ENCODE measurements around the gene FRMD8. TPM values are rescaled to one million over a fixed set of nuclear protein-coding genes. Genes with fewer than 3 reads are reported as not detected.

Gene FRMD8
- total and polyA plus RNA-seq, 9 donors = 4.3 to 41.7 (median 25.2) TPM

DNA sequence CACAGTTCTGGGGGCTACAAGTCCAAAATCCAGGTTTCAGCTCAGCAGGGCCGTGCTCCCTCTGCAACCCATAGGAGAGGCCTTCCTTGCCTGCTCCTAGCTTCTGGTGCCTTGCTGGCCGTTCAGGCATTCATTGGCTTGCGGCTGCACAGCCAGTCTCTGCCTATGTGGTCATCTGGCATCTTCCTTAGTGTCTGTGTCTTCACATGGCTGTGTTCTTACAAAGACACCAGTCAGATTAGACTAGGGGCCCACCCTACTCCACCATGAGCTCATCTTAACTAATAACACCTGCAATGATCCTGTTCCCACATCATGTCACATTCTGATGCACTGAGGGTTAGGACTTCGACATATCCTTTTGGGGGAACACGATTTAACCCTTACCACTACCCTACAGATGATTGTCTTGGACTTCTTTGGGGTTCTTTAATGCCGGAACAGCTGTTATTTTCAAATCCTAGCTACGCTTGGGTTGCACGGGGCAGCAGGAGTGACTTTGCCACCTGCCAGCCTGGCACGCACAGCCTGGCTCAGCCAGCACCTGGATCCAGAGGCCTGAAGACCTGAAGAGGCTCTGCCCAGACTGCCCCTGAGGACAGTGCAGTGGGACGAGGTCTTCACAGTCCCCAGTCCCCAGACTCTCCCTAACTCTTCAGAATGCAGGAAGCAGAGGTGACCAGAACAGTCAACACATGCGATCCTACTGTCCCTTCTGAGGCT is 28.5 kb downstream of the FRMD8 start:
- no peaks in the 10 kb centered on the region for H3K36me3 ChIP-seq
- no peak overlapping the region for H3K4me3 ChIP-seq
- no peaks in the 10 kb centered on the region for H3K9me3 ChIP-seq
- WGBS, 3 donors = 72 to 83% (median 76%) methylated on average over 11 of the region's 11 CpGs
- H3K4me1 ChIP-seq (ENCODE audit: insufficient read depth) = peaks cover 20% of the 10 kb centered on the region
- H3K27ac ChIP-seq = no peak overlapping the region
- TF ChIP-seq EP300 (IDR thresholded peaks at IDR 0.05) (no peak), POLR2A (IDR thresholded peaks at IDR 0.05) (no peak)
- TF ChIP-seq, protein P1, sequence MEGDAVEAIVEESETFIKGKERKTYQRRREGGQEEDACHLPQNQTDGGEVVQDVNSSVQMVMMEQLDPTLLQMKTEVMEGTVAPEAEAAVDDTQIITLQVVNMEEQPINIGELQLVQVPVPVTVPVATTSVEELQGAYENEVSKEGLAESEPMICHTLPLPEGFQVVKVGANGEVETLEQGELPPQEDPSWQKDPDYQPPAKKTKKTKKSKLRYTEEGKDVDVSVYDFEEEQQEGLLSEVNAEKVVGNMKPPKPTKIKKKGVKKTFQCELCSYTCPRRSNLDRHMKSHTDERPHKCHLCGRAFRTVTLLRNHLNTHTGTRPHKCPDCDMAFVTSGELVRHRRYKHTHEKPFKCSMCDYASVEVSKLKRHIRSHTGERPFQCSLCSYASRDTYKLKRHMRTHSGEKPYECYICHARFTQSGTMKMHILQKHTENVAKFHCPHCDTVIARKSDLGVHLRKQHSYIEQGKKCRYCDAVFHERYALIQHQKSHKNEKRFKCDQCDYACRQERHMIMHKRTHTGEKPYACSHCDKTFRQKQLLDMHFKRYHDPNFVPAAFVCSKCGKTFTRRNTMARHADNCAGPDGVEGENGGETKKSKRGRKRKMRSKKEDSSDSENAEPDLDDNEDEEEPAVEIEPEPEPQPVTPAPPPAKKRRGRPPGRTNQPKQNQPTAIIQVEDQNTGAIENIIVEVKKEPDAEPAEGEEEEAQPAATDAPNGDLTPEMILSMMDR (IDR thresholded peaks at IDR 0.05) = no peak
- intact Hi-C loops (cut with DNase I) = loop anchor here in 2 of 4 donors (5.0 kb wide), 1 partner anchor 33 kb away; the partner anchor contains the start of gene SLC25A45 (in 2 of the 2)
- peak in 3 of 5 donors; percentile 20 to 29 (median 23) for DNase-seq
- H3K27me3 ChIP-seq = no peaks in the 10 kb centered on the region

DNA sequence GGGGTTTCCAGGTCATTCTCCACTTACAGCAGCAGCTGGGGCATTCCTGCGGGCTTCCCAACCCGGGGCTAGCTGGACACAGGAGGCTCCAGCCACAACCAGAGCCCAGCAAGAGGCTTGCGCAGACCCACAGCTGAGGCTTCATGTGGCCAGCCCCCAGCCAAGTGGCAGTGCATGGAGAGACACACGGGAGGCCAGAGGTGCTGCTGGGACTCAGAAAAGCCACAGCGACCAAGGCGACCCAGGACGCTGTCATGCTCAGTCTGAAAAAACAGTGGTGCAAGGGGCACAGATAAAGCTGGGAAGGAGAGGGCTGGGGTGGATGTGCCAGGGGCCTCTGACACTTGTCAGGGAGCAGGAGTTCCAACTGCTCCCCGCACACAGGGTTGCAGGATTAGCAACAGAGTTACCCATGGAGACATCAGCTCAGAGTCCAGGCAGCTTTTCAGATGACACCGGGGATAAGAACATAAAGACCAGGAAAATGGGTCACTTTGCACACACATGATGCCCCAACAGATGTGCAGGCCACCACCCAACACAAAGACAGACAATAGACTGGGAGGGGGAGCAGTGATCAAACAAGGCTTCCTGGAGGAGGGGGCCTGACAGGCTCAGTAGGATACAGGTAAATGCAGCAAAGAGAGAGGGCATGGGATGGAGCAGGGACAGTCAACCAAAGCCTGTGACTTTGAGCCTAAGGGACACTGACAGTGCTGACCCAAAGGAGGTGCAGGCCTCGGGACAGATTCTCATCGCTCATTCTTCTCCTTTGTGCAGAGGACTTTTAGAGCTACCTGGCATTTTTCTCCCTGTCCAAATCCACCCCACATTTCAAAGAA is 29.3 kb downstream of the FRMD8 start:
- WGBS, 3 donors = 62 to 67% (median 65%) methylated on average over 9 to 11 of the region's 11 CpGs
- H3K27ac ChIP-seq = no peak overlapping the region
- no peak for TF ChIP-seq EP300 (IDR thresholded peaks at IDR 0.05)
- no peak for TF ChIP-seq POLR2A (IDR thresholded peaks at IDR 0.05)
- TF ChIP-seq, protein P1 (IDR thresholded peaks at IDR 0.05) = no peak
- no peaks in the 10 kb centered on the region for H3K9me3 ChIP-seq
- peak overlapping the region; percentile 86 for H3K4me3 ChIP-seq
- intact Hi-C loops (cut with DNase I) = loop anchor here (2.0 to 5.0 kb wide), 3 partner anchors 33 to 95 kb away; partner anchors contain the start of gene SLC25A45 (in 2 of the 4)
- no peaks in the 10 kb centered on the region for H3K36me3 ChIP-seq
- H3K4me1 ChIP-seq (ENCODE audit: insufficient read depth) = peaks cover 22% of the 10 kb centered on the region
- peak in 4 of 5 donors; percentile 35 to 48 (median 36) for DNase-seq
- no peaks in the 10 kb centered on the region for H3K27me3 ChIP-seq

DNA sequence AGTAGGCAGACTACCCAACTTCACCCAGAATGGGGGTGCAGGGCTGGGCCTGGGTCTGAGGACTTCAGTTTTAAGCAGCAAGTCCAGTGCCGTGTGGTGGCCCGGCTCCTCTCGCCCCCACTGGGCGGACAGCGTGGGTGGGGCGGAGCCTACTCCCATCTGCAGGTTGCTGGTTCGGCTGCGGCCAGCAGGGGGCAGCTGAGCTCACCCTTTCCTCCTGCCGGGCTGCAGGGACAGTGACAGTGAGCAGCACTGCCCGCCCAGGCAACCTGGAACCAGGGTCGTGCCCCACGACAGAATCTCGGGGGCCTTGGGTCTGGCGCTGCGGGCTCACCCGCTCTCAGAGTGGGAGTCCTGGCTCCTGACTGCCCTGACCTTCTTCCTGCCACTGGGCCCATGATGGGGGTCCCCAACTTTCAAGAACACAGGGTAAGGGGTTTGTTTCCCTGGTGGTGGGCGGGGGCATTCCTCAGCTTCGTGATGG is 29.9 kb downstream of the FRMD8 start:
- peak overlapping the region; percentile 86 for H3K4me3 ChIP-seq
- H3K4me1 ChIP-seq (ENCODE audit: insufficient read depth) = peaks cover 23% of the 10 kb centered on the region
- no peaks in the 10 kb centered on the region for H3K27me3 ChIP-seq

More for the DNA sequence above, 29.9 kb downstream of the FRMD8 start:
- peak; percentile 89 to 95 (median 93) for DNase-seq
- no peaks in the 10 kb centered on the region for H3K36me3 ChIP-seq
- WGBS, 3 donors = 1 to 2% (median 1%) methylated on average over 18 of the region's 18 CpGs
- H3K27ac ChIP-seq = peak overlapping the region; percentile 96 to 97
- no peaks in the 10 kb centered on the region for H3K9me3 ChIP-seq
- intact Hi-C loops (cut with DNase I) = loop anchor here (2.0 to 5.0 kb wide), 3 partner anchors 34 to 94 kb away; partner anchors contain the start of gene SLC25A45 (in 2 of the 4)
- TF ChIP-seq POLR2A (IDR thresholded peaks at IDR 0.05) (peak; percentile 19), EP300 (IDR thresholded peaks at IDR 0.05) (no peak)
- TF ChIP-seq, protein P1 (IDR thresholded peaks at IDR 0.05) = peak; percentile 94 to 100 (median 100)

All from ovary (tissue), 9 donors.